Stimulated activated naive CD4-positive, alpha-beta T cell treated with Interleukin-2 at 50 U/mL for 16 hours (primary cell): Measurements from ENCODE around the gene RNF144B.

Experiments
- DNase-seq: peaks from one replicate; lab custom pipeline; 2025; lab: John Stamatoyannopoulos, UW

Gene RNF144B

DNA sequence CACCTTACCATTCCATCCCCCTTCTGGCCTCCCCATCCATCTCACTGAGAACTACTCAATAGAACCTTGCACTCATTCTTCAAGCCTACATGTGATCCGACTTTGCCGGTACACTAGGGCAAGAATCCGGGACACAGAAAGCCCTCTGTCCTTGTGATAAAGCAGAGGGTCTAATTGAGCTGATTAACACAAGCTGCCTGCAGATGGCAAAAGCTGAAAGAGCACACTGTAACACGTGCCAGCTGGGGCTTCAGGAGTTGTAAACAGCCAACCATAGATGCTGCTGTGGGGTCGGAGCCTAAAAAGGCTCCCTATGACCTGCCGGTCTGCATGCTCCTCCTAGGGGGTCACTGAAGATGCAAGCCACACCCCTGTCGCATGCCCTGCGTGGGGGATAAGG, 124.1 kb downstream of the RNF144B start:
- DNase-seq = no peak

DNA sequence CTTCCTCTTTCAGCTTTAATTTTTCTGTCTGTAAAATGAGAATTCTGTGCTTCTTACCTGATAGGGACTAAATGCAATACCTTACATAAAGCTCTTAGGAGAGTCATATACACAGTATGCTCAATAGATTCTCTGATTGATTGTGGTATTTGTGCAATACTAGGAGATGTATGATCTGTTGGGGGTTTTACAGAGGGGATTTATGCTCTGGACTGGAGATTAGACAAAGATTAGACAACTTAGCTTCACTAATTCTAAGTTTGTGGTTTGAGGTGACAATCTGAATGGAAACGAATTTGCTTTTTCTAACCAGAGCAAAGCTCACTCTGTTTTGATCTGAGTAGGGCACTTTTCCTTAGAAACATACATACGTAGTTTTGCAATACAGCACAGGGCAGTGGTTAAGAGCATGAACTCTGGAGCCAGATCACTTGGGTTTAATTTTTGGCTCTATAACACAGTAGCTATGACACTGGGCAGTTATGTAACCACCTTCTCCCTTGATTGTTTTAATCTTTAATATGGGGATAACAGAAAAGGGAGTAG, 126.2 kb downstream of the RNF144B start:
- DNase-seq = no peak

GRCh38 chr6:18514180-18514579, 127.0 kb downstream of the RNF144B start:
- DNase-seq = no peak

GRCh38 chr6:18515767-18516166, 128.6 kb downstream of the RNF144B start:
- no peak for DNase-seq
